ENCODE measurements around the gene HTR4. TPM values are rescaled to one million over a fixed set of nuclear protein-coding genes. Genes with fewer than 3 reads are reported as not detected.

Gene HTR4
- total RNA-seq, 6 donors from 2014 or later: 0.09 TPM; not detected in 5

- ATAC-seq (ENCODE audit: low FRiP score in 2 of 2): no peak
- Histone ChIP-seq H3K27ac (no peak overlapping the region), H3K27me3 (no peaks in the 10 kb centered on the region), H3K4me3 (no peak overlapping the region), H3K36me3 (no peaks in the 10 kb centered on the region), H3K9me3 (peaks cover 0 to 2% (median 0%) of the 10 kb centered on the region in 4 donors), H3K4me1 (no peaks in the 10 kb centered on the region)
- DNase-seq: no peak
- no peak for TF ChIP-seq POLR2A (IDR thresholded peaks at IDR 0.05)
- TF ChIP-seq POLR2AphosphoS5 (IDR thresholded peaks at IDR 0.05): no peak
- no peak for TF ChIP-seq CTCF (IDR thresholded peaks at IDR 0.05)
- no peak for TF ChIP-seq EP300 (IDR thresholded peaks at IDR 0.05)
- WGBS, 2 donors: 75 to 84% methylated on average over 2 of the region's 2 CpGs
These were observed 144.4 kb downstream of the HTR4 start for GRCh38 chr5:148509893-148510292.

GRCh38 chr5:148507648-148508047, 146.7 kb downstream of the HTR4 start:
- WGBS, 2 donors: 57 to 61% methylated on average over 3 of the region's 3 CpGs
- Histone ChIP-seq H3K4me1 (no peaks in the 10 kb centered on the region), H3K27me3 (no peaks in the 10 kb centered on the region), H3K36me3 (no peaks in the 10 kb centered on the region), H3K27ac (no peak overlapping the region), H3K9me3 (peaks cover 0 to 2% (median 0%) of the 10 kb centered on the region in 4 donors), H3K4me3 (no peak overlapping the region)
- TF ChIP-seq CTCF (IDR thresholded peaks at IDR 0.05): no peak
- no peak for TF ChIP-seq POLR2AphosphoS5 (IDR thresholded peaks at IDR 0.05)
- TF ChIP-seq POLR2A (IDR thresholded peaks at IDR 0.05): no peak
- TF ChIP-seq EP300 (IDR thresholded peaks at IDR 0.05): no peak
- ATAC-seq (ENCODE audit: low FRiP score in 2 of 2) (no peak), DNase-seq (no peak)

- Histone ChIP-seq H3K36me3 (no peaks in the 10 kb centered on the region), H3K4me1 (no peaks in the 10 kb centered on the region), H3K4me3 (no peak overlapping the region), H3K9me3 (no peaks in the 10 kb centered on the region), H3K27ac (no peak overlapping the region), H3K27me3 (no peaks in the 10 kb centered on the region)
- DNase-seq: no peak
- WGBS, 2 donors: 74 to 85% methylated on average over 1 of the region's 1 CpG
- no peak for ATAC-seq (ENCODE audit: low FRiP score in 2 of 2)
- TF ChIP-seq POLR2A (IDR thresholded peaks at IDR 0.05): no peak
- no peak for TF ChIP-seq EP300 (IDR thresholded peaks at IDR 0.05)
- no peak for TF ChIP-seq CTCF (IDR thresholded peaks at IDR 0.05)
- no peak for TF ChIP-seq POLR2AphosphoS5 (IDR thresholded peaks at IDR 0.05)
These were observed 154.9 kb downstream of the HTR4 start for GRCh38 chr5:148499452-148499851.

DNA sequence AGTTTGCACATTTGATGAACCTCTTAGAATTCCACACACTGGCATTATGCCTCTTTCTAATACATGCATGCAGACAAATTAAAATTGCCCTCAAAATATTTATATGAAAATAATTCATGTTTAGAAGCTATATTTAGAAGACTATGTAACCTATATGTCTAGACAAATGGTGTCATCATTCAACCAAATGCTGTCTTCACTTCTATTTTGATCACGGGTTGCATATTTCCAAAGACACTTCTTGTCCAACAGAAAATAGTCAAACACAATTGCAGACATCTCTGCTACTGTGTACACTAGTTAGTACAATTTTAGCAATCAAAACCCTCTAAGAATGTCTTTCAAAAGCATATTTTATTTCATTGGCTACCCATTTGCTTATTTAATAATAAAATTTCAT, 156.6 kb downstream of the HTR4 start:
- 80 to 89% methylated on average over 1 of the region's 1 CpG for WGBS, 2 donors
- H3K4me1 ChIP-seq: no peaks in the 10 kb centered on the region
- ATAC-seq (ENCODE audit: low FRiP score in 2 of 2) (no peak), DNase-seq (no peak)
- H3K27ac ChIP-seq: no peak overlapping the region
- TF ChIP-seq EP300 (IDR thresholded peaks at IDR 0.05) (no peak), POLR2AphosphoS5 (IDR thresholded peaks at IDR 0.05) (no peak), POLR2A (IDR thresholded peaks at IDR 0.05) (no peak), CTCF (IDR thresholded peaks at IDR 0.05) (no peak)
- no peaks in the 10 kb centered on the region for H3K27me3 ChIP-seq
- H3K9me3 ChIP-seq: no peaks in the 10 kb centered on the region
- H3K36me3 ChIP-seq: no peaks in the 10 kb centered on the region
- H3K4me3 ChIP-seq: no peak overlapping the region

- TF ChIP-seq CTCF (IDR thresholded peaks at IDR 0.05): no peak
- no peak for TF ChIP-seq POLR2A (IDR thresholded peaks at IDR 0.05)
- no peak for TF ChIP-seq EP300 (IDR thresholded peaks at IDR 0.05)
- TF ChIP-seq POLR2AphosphoS5 (IDR thresholded peaks at IDR 0.05): no peak
- H3K27ac ChIP-seq: no peak overlapping the region
- no peak for ATAC-seq (ENCODE audit: low FRiP score in 2 of 2)
- no peak for DNase-seq
- H3K4me3 ChIP-seq: no peak overlapping the region
- no peaks in the 10 kb centered on the region for H3K4me1 ChIP-seq
- no peaks in the 10 kb centered on the region for H3K9me3 ChIP-seq
- no peaks in the 10 kb centered on the region for H3K36me3 ChIP-seq
- H3K27me3 ChIP-seq: no peaks in the 10 kb centered on the region
- WGBS, 2 donors: 74 to 76% methylated on average over 1 of the region's 1 CpG
These were observed 162.0 kb downstream of the HTR4 start for GRCh38 chr5:148492351-148492750.
